ENCODE measurements around the gene FBXL13. TPM values are rescaled to one million over a fixed set of nuclear protein-coding genes. Genes with fewer than 3 reads are reported as not detected.
A peak's percentile ranks its signal among the peaks of the same experiment; 100 is the strongest.
"Not testable (repeated sequence)": the region's sequence is repeated elsewhere in the genome, so short reads cannot be mapped to it uniquely, and the experiment has no call there.

The FBXL13 gene
- total RNA-seq, 1 experiment from 2014 or later, result 2.5 TPM

GRCh38 chr7:102790364-102791100 lies 284.1 kb downstream of the FBXL13 start:
- ATAC-seq, result peak; percentile 38; the same call in 1 of the 2 replicates
- intact Hi-C loops (cut with micrococcal nuclease; ENCODE audit: unreplicated experiment); CTCF ChIA-PET: not testable (repeated sequence)

GRCh38 chr7:102788770-102789169 lies 285.8 kb downstream of the FBXL13 start:
- in situ Hi-C loops (cut with HindIII; ENCODE audit: low pct_unique_long_range_greater_than_20kb, low sequenced_read_pairs); intact Hi-C loops (cut with micrococcal nuclease; ENCODE audit: unreplicated experiment); H3K27me3 ChIP-seq (ENCODE audit: control insufficient read depth, insufficient read depth, low read length); H3K9me3 ChIP-seq (ENCODE audit: control insufficient read depth, insufficient read depth, low read depth, low read length); H3K4me3 ChIP-seq (ENCODE audit: low read depth in 2 of 2, low read length in 2 of 2); H3K27ac ChIP-seq (ENCODE audit: low read length); H3K4me1 ChIP-seq (ENCODE audit: control insufficient read depth, insufficient read depth, low read length); POLR2A ChIA-PET; DNase-seq (ENCODE audit: low read depth, low spot score); H3K36me3 ChIP-seq (ENCODE audit: control insufficient read depth, insufficient read depth, low read length); BruUV-seq (replicated peaks); CTCF ChIA-PET; ATAC-seq: not testable (repeated sequence)

More at GRCh38 chr7:102790364-102791100, 284.1 kb downstream of the FBXL13 start:
- H3K36me3 ChIP-seq (ENCODE audit: control insufficient read depth, insufficient read depth, low read length); H3K27me3 ChIP-seq (ENCODE audit: control insufficient read depth, insufficient read depth, low read length); H3K27ac ChIP-seq (ENCODE audit: low read length); DNase-seq (ENCODE audit: low read depth, low spot score); POLR2A ChIA-PET; H3K4me3 ChIP-seq (ENCODE audit: low read depth in 2 of 2, low read length in 2 of 2); in situ Hi-C loops (cut with HindIII; ENCODE audit: low pct_unique_long_range_greater_than_20kb, low sequenced_read_pairs); BruUV-seq (replicated peaks); H3K4me1 ChIP-seq (ENCODE audit: control insufficient read depth, insufficient read depth, low read length); H3K9me3 ChIP-seq (ENCODE audit: control insufficient read depth, insufficient read depth, low read depth, low read length): not testable (repeated sequence)

GRCh38 chr7:102780926-102781325 lies 293.7 kb downstream of the FBXL13 start:
- intact Hi-C loops (cut with micrococcal nuclease; ENCODE audit: unreplicated experiment); H3K4me1 ChIP-seq (ENCODE audit: control insufficient read depth, insufficient read depth, low read length); H3K9me3 ChIP-seq (ENCODE audit: control insufficient read depth, insufficient read depth, low read depth, low read length); in situ Hi-C loops (cut with HindIII; ENCODE audit: low pct_unique_long_range_greater_than_20kb, low sequenced_read_pairs); ATAC-seq; H3K36me3 ChIP-seq (ENCODE audit: control insufficient read depth, insufficient read depth, low read length); BruUV-seq (replicated peaks); H3K27me3 ChIP-seq (ENCODE audit: control insufficient read depth, insufficient read depth, low read length); H3K27ac ChIP-seq (ENCODE audit: low read length); POLR2A ChIA-PET; DNase-seq (ENCODE audit: low read depth, low spot score); H3K4me3 ChIP-seq (ENCODE audit: low read depth in 2 of 2, low read length in 2 of 2); CTCF ChIA-PET: not testable (repeated sequence)

- H3K4me1 ChIP-seq (ENCODE audit: control insufficient read depth, insufficient read depth, low read length); BruUV-seq (replicated peaks); in situ Hi-C loops (cut with HindIII; ENCODE audit: low pct_unique_long_range_greater_than_20kb, low sequenced_read_pairs); ATAC-seq; POLR2A ChIA-PET; H3K27ac ChIP-seq (ENCODE audit: low read length); intact Hi-C loops (cut with micrococcal nuclease; ENCODE audit: unreplicated experiment); H3K27me3 ChIP-seq (ENCODE audit: control insufficient read depth, insufficient read depth, low read length); DNase-seq (ENCODE audit: low read depth, low spot score); H3K9me3 ChIP-seq (ENCODE audit: control insufficient read depth, insufficient read depth, low read depth, low read length); H3K4me3 ChIP-seq (ENCODE audit: low read depth in 2 of 2, low read length in 2 of 2); H3K36me3 ChIP-seq (ENCODE audit: control insufficient read depth, insufficient read depth, low read length); CTCF ChIA-PET: not testable (repeated sequence)
These were observed 295.9 kb downstream of the FBXL13 start for GRCh38 chr7:102778663-102779062.

- in situ Hi-C loops (cut with HindIII; ENCODE audit: low pct_unique_long_range_greater_than_20kb, low sequenced_read_pairs); DNase-seq (ENCODE audit: low read depth, low spot score); intact Hi-C loops (cut with micrococcal nuclease; ENCODE audit: unreplicated experiment); H3K27me3 ChIP-seq (ENCODE audit: control insufficient read depth, insufficient read depth, low read length); ATAC-seq; H3K9me3 ChIP-seq (ENCODE audit: control insufficient read depth, insufficient read depth, low read depth, low read length); BruUV-seq (replicated peaks); H3K27ac ChIP-seq (ENCODE audit: low read length); H3K4me3 ChIP-seq (ENCODE audit: low read depth in 2 of 2, low read length in 2 of 2); POLR2A ChIA-PET; H3K4me1 ChIP-seq (ENCODE audit: control insufficient read depth, insufficient read depth, low read length); CTCF ChIA-PET; H3K36me3 ChIP-seq (ENCODE audit: control insufficient read depth, insufficient read depth, low read length): not testable (repeated sequence)
These were observed 298.4 kb downstream of the FBXL13 start for GRCh38 chr7:102776217-102776616.

GRCh38 chr7:102770467-102770866 lies 304.1 kb downstream of the FBXL13 start:
- in situ Hi-C loops (cut with HindIII; ENCODE audit: low pct_unique_long_range_greater_than_20kb, low sequenced_read_pairs); H3K27ac ChIP-seq (ENCODE audit: low read length); intact Hi-C loops (cut with micrococcal nuclease; ENCODE audit: unreplicated experiment); H3K9me3 ChIP-seq (ENCODE audit: control insufficient read depth, insufficient read depth, low read depth, low read length); H3K27me3 ChIP-seq (ENCODE audit: control insufficient read depth, insufficient read depth, low read length); H3K4me3 ChIP-seq (ENCODE audit: low read depth in 2 of 2, low read length in 2 of 2); ATAC-seq; DNase-seq (ENCODE audit: low read depth, low spot score); BruUV-seq (replicated peaks); POLR2A ChIA-PET; CTCF ChIA-PET; H3K36me3 ChIP-seq (ENCODE audit: control insufficient read depth, insufficient read depth, low read length); H3K4me1 ChIP-seq (ENCODE audit: control insufficient read depth, insufficient read depth, low read length): not testable (repeated sequence)

- H3K27ac ChIP-seq (ENCODE audit: low read length); DNase-seq (ENCODE audit: low read depth, low spot score); H3K4me3 ChIP-seq (ENCODE audit: low read depth in 2 of 2, low read length in 2 of 2); H3K4me1 ChIP-seq (ENCODE audit: control insufficient read depth, insufficient read depth, low read length); POLR2A ChIA-PET; H3K27me3 ChIP-seq (ENCODE audit: control insufficient read depth, insufficient read depth, low read length); H3K36me3 ChIP-seq (ENCODE audit: control insufficient read depth, insufficient read depth, low read length); H3K9me3 ChIP-seq (ENCODE audit: control insufficient read depth, insufficient read depth, low read depth, low read length); in situ Hi-C loops (cut with HindIII; ENCODE audit: low pct_unique_long_range_greater_than_20kb, low sequenced_read_pairs); BruUV-seq (replicated peaks); intact Hi-C loops (cut with micrococcal nuclease; ENCODE audit: unreplicated experiment); ATAC-seq; CTCF ChIA-PET: not testable (repeated sequence)
These were observed 304.9 kb downstream of the FBXL13 start for GRCh38 chr7:102769657-102770192.
